Stimulated activated CD8-positive, alpha-beta memory T cell treated with anti-CD3 and anti-CD28 coated beads, Interleukin-7, amount 100 ng/mL, for 24 hours (primary cell): ENCODE results near the gene FUT9.
"Not testable (repeated sequence)": the region's sequence is repeated elsewhere in the genome, so short reads cannot be mapped to it uniquely, and the experiment has no call there.

Source experiments
- DNase-seq: peaks from one replicate; pipeline ENCODE4 v3.0.0-alpha.2; 2020; ENCODE audit warnings: low read depth

Gene FUT9

GRCh38 chr6:96186516-96187195 lies 170.9 kb downstream of the FUT9 start:
- no peak for DNase-seq

DNA sequence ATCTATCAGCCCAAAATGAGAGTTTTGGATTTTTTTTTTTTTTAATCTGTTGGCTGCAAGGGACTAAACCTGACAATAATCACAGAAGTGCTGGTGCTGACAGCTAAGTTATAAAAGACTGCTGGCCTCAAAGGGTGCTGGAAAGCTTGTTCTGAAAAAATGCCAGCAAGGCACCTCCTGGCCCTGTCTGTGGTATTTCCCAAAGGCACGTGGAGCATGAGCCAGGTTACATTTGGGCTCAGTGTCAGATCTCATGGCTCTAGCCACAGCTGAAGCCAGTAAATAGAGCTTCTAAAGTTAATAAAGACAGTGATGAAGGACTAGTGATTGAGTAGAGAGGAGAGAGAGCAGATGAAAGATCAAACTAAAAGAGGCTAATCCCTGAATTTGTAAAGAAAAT lies 178.9 kb downstream of the FUT9 start:
- DNase-seq, result no peak

DNA sequence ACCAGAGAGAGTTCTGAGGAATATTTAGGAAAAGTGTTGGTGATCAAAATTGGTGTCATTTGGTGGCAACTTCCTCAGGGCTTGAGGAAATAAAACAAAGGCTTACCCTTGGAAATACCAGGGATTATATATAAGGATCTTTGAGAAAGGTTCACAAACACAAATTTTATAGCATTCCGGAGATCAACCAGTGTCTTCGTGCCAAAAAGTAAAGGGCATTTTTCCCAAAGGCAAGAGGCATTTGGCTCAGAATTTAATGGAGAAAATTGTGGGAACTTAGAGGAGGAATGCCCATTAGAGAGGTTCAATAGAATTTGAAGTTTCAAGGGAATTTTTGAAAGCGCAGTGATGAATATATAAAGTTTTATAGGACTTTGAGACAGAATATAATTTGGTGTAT lies 179.5 kb downstream of the FUT9 start:
- DNase-seq, result no peak

- DNase-seq, result no peak
Measured at GRCh38 chr6:96196633-96197032, 180.9 kb downstream of the FUT9 start.

DNA sequence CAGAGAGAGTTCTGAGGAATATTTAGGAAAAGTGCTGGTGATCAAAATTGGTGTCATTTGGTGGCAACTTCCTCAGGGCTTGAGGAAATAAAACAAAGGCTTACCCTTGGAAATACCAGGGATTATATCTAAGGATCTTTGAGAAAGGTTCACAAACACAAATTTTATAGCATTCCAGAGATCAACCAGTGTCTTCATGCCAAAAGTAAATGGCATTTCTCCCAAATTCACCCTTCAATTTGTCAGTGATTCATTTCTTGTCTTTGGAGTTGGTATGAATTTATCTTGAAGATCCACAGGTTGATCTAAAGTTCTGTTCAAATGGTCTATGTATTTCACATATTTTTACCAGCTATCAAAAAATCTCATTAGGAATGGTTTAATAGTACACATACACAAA lies 181.5 kb downstream of the FUT9 start:
- no peak for DNase-seq

DNA sequence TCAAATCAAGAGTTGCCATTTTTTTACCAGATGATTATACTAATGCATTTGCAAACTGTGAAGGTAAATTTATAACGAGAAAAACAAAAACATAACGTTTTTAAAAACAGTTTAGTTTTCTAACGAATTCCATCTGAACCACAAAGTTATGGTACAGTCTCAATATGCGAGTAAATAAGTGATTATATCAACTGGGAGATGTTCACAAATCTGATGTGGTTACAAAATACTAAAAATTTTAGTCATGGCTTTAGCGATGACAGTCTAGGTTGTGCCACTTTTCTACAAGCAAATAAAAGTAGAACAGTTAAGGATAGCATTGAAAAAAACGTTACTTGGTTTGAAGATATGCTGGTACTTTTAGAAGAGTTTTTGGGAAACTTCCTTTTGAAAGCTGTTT lies 186.8 kb downstream of the FUT9 start:
- DNase-seq, result no peak

GRCh38 chr6:96211341-96211740 lies 195.6 kb downstream of the FUT9 start:
- DNase-seq, result no peak

GRCh38 chr6:96212066-96212465 lies 196.3 kb downstream of the FUT9 start:
- DNase-seq, result no peak

DNA sequence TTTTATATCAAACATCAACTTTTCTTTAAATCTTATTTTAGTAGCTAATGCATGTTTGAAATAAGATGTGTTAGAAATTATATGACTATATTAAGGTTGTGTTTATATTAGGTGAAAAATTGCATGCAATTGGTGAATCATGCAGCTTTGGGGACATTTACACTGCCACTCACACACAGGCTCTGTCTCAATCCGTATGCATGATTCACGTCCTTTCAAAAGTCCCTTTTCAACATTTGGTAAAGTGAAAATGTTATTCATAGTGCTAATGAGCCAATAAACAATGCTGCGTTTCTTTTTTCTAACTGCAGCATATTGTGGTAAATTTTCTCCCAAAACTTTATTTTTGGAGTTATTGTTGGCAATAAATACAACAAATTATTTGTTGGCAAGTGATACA lies 198.0 kb downstream of the FUT9 start:
- no peak for DNase-seq

GRCh38 chr6:96223695-96224094 lies 207.9 kb downstream of the FUT9 start:
- no peak for DNase-seq

GRCh38 chr6:96227135-96227534 lies 211.4 kb downstream of the FUT9 start:
- DNase-seq, result no peak

- no peak for DNase-seq
Measured at GRCh38 chr6:96234444-96234843, 218.7 kb downstream of the FUT9 start.

DNA sequence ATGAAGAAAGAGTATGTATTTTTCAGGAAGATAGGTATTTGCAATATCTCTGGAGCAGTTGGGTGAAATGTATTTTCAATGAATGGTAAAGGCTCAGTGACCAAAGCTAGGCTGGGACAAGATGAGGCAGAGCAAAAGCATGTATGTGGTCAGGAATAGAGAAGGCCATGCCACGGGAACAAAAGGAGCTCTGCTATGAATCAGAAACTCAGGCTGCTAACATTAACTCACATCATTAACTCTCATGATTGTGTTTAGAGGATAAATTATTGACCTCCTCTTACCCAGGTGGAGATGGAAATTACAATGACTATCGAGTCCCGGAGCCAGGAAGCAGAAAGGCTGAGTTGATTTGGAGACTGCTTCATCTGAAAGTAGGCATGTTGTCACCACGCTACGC lies 220.2 kb downstream of the FUT9 start:
- DNase-seq, result no peak

GRCh38 chr6:96236471-96236870 lies 220.7 kb downstream of the FUT9 start:
- no peak for DNase-seq

DNA sequence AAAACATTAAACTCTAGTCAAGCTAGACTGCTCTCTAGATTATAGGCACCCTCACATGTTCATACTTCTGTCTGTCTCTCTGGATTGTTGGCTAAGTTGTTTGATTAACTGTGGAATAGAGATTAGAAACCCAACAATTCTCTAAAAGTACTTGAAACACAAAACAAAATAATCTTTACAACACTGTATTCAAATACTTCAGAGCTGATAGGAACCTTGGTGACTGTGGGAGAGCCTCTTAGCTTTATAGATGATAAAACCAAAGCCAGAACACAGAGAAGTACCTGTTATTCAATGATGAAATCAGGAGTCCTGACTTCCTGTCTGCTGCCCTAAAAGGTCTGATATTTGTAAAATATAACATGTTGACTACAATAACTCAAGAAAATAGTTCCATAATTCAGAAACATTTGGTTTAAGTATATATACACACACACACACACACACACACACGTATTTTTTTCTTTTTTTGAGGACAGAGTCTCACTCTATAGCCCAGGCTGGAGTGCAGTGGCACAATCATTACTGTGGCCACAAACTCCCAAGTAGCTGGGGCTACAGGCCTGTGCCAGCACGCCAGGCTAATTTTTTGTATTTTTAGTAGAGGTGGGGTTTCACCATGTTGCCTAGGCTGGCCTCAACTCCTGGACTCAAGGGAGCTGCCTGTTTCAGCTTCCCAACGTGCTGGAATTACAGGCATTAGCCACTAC lies 222.0 kb downstream of the FUT9 start:
- DNase-seq, result no peak

DNA sequence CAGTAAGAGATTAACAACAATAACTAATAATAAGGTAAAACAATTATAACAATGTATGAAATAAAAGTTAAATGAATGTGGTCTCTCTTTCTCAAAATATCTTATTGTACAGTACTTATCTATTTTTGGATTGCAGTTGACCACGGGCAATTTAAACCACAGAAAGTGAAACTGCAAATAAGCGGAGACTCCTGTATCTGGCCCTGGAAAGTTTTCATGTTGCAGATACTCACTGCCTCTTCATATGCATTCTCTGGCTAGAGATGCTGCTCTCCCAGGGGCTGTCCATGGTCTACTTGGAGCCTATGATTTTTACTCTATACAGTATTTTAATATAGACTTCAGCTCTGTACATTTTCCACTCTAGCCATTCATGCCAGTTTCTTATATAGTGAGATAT lies 230.8 kb downstream of the FUT9 start:
- DNase-seq, result no peak

DNA sequence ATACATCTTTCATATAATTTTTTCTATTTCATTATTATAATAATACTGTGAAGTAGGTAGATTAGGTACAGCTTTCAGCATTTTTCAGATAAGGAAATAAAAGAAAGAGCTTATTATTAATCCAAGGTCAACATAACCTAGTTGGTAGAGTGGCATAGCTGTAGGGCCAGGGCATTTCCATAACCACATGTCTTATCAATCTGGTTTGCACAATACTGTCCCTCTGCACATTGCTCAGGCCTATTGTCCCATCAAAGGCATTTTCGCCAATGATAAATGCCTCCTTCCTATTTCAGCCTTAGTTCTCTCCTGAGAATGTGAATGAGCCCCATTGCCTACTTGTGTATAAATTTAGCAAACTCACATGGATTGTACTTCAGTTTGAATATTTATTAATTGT lies 234.0 kb downstream of the FUT9 start:
- DNase-seq, result no peak

GRCh38 chr6:96257751-96258150 lies 242.0 kb downstream of the FUT9 start:
- DNase-seq, result no peak

GRCh38 chr6:96260787-96261430 lies 245.1 kb downstream of the FUT9 start:
- not testable (repeated sequence) for DNase-seq
